ENCODE data around the gene CDCP2. TPM values are rescaled to one million over a fixed set of nuclear protein-coding genes. Genes with fewer than 3 reads are reported as not detected.

The CDCP2 gene
- total RNA-seq, 1 donor from 2014 or later: not detected

DNA sequence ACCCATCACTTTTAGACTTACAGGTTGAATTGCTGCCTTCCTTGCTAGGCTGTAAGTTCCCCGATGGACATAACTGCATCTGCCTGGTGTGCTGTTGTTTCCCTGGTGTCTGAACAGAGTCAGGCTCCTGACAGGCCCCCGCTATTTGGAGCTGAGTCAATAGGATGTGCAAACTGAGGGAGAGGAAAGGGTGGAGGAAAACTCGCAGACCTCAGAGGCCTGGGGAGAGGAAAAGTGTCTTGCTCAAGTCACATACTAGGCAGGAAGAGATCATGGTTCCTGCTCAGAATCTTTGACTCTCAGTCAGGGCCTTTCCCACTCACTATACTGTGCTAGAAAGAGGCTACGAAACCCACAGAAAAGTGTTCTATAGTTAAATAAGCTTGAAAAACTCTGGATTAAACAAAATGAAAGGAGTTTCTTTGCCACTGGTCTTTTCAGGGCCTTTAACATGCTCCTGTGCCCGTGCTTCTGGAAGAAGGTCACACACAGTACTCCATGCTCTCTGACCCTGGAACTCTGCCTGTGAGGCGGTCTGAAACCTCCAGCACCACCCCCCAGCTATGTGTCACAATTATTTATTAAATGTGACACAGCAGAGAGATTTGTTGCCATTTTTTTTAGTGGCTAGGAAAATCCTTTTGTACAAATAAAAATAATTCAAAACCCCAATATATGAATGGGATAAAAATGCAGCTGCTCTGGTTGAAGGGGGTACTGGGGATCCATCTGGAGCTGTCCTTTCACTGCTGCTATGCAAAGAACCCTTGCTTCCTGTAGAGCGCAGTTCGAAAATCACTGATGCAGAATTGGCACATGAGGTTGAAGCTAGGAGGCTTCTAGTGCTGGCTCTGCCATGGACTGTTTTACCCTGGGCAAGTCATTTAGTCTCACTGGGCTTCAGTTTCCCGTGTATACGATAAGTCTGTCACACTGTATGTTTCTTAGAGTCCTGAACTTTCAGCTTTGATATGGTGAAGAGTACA, 20.1 kb upstream of the CDCP2 start:
- H3K27me3 Mint-ChIP-seq: no peaks in the 10 kb centered on the region
- H3K4me3 Mint-ChIP-seq: no peak overlapping the region
- H3K27ac Mint-ChIP-seq: no peak overlapping the region
- no peaks in the 10 kb centered on the region for H3K9me3 Mint-ChIP-seq
- TF ChIP-seq, protein P1, sequence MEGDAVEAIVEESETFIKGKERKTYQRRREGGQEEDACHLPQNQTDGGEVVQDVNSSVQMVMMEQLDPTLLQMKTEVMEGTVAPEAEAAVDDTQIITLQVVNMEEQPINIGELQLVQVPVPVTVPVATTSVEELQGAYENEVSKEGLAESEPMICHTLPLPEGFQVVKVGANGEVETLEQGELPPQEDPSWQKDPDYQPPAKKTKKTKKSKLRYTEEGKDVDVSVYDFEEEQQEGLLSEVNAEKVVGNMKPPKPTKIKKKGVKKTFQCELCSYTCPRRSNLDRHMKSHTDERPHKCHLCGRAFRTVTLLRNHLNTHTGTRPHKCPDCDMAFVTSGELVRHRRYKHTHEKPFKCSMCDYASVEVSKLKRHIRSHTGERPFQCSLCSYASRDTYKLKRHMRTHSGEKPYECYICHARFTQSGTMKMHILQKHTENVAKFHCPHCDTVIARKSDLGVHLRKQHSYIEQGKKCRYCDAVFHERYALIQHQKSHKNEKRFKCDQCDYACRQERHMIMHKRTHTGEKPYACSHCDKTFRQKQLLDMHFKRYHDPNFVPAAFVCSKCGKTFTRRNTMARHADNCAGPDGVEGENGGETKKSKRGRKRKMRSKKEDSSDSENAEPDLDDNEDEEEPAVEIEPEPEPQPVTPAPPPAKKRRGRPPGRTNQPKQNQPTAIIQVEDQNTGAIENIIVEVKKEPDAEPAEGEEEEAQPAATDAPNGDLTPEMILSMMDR (conservative IDR thresholded peaks at IDR 0.05): no peak
- no peak for DNase-seq (ENCODE audit: extremely low spot score, unreplicated experiment)
- H3K36me3 Mint-ChIP-seq: no peaks in the 10 kb centered on the region
- peaks cover 9% of the 10 kb centered on the region for H3K4me1 Mint-ChIP-seq (ENCODE audit: unreplicated experiment)

DNA sequence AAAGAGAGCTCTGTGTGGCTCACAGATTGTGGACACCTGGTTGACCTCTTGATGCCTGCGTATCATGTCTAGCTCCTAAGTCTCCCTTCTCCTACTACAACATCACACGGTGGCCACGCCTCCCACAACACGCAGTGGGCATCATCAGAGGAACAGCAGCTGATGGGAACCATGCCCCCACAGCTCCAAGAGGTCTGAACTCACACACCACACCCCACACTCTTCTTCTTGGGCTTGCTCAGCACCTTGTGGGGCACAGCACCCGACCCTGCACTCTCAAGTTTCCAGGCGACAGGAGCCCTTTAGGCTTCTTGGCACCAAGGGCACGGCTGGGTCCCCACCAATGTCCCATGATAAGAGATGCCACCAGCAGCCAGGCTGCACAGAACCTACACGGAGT, 18.8 kb upstream of the CDCP2 start:
- peaks cover 9% of the 10 kb centered on the region for H3K4me1 Mint-ChIP-seq (ENCODE audit: unreplicated experiment)
- no peak for DNase-seq (ENCODE audit: extremely low spot score, unreplicated experiment)
- no peaks in the 10 kb centered on the region for H3K36me3 Mint-ChIP-seq
- no peak overlapping the region for H3K4me3 Mint-ChIP-seq
- H3K9me3 Mint-ChIP-seq: no peaks in the 10 kb centered on the region
- no peaks in the 10 kb centered on the region for H3K27me3 Mint-ChIP-seq
- H3K27ac Mint-ChIP-seq: no peak overlapping the region
- TF ChIP-seq, protein P1 (conservative IDR thresholded peaks at IDR 0.05): no peak

DNA sequence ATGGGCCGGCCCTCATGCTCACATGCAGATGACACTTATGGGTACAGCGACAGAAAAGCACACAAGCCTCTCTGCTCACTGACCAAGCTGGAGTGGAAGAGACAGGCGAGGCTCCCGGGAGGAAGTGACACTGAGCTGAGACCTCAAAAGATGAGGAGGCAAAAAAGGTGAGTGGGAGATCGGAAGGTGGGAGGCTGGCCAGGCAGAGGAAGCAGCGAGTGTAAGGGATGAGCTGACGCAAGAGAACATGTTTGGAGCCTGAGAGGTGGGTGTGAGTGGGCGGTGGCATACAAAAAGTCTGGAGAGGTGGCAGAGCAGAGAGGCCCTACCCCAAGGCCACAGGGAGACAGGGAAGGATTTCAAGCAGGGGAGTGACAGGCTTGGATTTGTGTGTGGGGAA, 18.2 kb upstream of the CDCP2 start:
- Mint-ChIP-seq H3K27me3 (no peaks in the 10 kb centered on the region), H3K27ac (no peak overlapping the region), H3K4me3 (no peak overlapping the region), H3K36me3 (no peaks in the 10 kb centered on the region), H3K4me1 (ENCODE audit: unreplicated experiment) (peaks cover 9% of the 10 kb centered on the region), H3K9me3 (no peaks in the 10 kb centered on the region)
- TF ChIP-seq, protein P1 (conservative IDR thresholded peaks at IDR 0.05): no peak
- no peak for DNase-seq (ENCODE audit: extremely low spot score, unreplicated experiment)

DNA sequence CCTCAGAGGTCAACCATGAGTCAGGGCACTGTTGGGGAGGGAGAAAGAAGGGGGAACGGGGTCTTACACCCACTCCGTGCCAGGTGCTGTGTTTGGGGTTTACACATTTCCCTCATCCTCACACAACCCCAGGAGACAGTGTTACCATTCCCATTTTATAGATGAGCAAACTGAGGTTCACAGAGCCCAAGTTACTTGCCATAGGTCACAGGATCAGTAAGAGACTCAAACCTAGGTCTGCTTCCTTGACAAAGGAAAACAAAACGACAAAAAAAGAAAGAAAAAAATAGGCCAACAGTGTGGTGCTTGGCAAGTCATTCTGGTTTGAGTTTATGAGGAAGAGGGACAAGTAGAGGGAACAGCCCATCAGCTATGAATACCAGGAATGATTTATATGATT, 16.3 kb upstream of the CDCP2 start:
- Mint-ChIP-seq H3K4me1 (ENCODE audit: unreplicated experiment) (peaks cover 9% of the 10 kb centered on the region), H3K9me3 (no peaks in the 10 kb centered on the region), H3K4me3 (no peak overlapping the region), H3K36me3 (no peaks in the 10 kb centered on the region), H3K27me3 (no peaks in the 10 kb centered on the region), H3K27ac (no peak overlapping the region)
- TF ChIP-seq, protein P1 (conservative IDR thresholded peaks at IDR 0.05): no peak
- no peak for DNase-seq (ENCODE audit: extremely low spot score, unreplicated experiment)

DNA sequence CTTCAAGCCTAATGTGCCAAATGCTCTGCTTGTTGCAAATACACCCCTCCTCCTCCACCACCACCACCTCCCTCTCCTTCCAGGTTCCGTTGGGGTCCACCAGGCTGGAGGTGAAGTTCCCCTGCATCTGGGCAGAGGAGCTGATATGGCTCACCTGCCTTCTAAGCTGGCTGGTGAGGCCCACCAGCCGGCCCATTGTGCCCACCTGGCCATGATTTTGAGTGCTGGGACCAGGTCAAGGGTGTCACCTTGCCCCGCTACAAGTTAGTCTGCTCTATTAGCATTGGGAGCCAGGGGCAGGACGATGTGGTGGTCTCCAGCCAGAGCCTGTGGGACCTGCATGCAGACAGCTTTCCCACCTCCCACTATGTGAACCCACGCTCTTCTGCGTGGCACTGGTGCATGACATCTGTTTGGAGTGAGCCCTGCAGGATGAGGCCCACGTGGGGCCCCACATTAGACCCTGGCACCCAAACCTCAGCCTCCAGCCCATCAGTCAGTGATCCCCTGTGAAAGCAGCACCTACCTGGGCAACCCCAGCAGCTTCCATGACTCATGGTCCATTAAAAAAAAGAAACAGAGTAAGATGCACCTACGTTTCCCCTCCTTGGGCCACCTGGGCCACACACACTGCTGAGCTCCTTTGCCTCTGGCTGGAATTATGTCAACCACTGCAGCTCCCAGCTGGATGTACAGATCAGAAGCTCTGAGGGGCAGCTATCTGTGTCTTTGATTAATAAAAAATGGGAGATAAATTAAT, 15.6 kb upstream of the CDCP2 start:
- TF ChIP-seq, protein P1 (conservative IDR thresholded peaks at IDR 0.05): no peak
- H3K27ac Mint-ChIP-seq: no peak overlapping the region
- H3K4me1 Mint-ChIP-seq (ENCODE audit: unreplicated experiment): peaks cover 9% of the 10 kb centered on the region
- DNase-seq (ENCODE audit: extremely low spot score, unreplicated experiment): no peak
- no peaks in the 10 kb centered on the region for H3K36me3 Mint-ChIP-seq
- no peaks in the 10 kb centered on the region for H3K9me3 Mint-ChIP-seq
- no peaks in the 10 kb centered on the region for H3K27me3 Mint-ChIP-seq
- no peak overlapping the region for H3K4me3 Mint-ChIP-seq

Data from type B pancreatic cell (in vitro differentiated cells).